Measurements from ENCODE around the gene RFTN1. TPM values are rescaled to one million over a fixed set of nuclear protein-coding genes. Genes with fewer than 3 reads are reported as not detected.

RFTN1 gene
- total RNA-seq, 2 experiments from 2014 or later, result 81.8 to 152 TPM

GRCh38 chr3:16444344-16444743 lies 69.2 kb downstream of the RFTN1 start:
- no TSS peak for BruUV-seq (replicated peaks)
- ChIA-PET CTCF (ENCODE audit: unreplicated experiment) (no interaction called here), POLR2A (interaction anchor here (0.5 to 4.8 kb wide), 10 partner anchors 8 to 1326 kb away, joined by 3 to 18 read pairs (median 4); no protein-coding TSS in a partner anchor)
- TF ChIP-seq CTCF (conservative IDR thresholded peaks at IDR 0.05; ENCODE audit: low read length), result no peak
- Histone ChIP-seq H3K36me3 (ENCODE audit: insufficient read depth, low read length) (peaks cover 39% of the 10 kb centered on the region), H3K4me2 (ENCODE audit: low read length) (peak overlapping the region; percentile 69), H3K27ac (ENCODE audit: low read depth, low read length, poor library complexity, severe bottlenecking) (peak overlapping the region; percentile 93), H3K4me1 (ENCODE audit: insufficient read depth, low read length, poor library complexity, severe bottlenecking) (peaks cover 100% of the 10 kb centered on the region), H3K9me2 (ENCODE audit: insufficient read depth, low read length) (no peaks in the 10 kb centered on the region), H3K9me3 (ENCODE audit: low read length) (no peaks in the 10 kb centered on the region), H2AFZ (ENCODE audit: low read length) (no peak overlapping the region), H4K20me1 (ENCODE audit: insufficient read depth, low read length) (no peaks in the 10 kb centered on the region), H3K79me2 (ENCODE audit: insufficient read depth, low read depth, low read length) (peaks cover 100% of the 10 kb centered on the region), H3K4me3 (ENCODE audit: low read depth, low read length, poor library complexity, severe bottlenecking) (peak overlapping the region; percentile 29)
- intact Hi-C loops (cut with micrococcal nuclease; ENCODE audit: unreplicated experiment), result no loop called here
- no peak for DNase-seq (ENCODE audit: low spot score)

- no peaks in the 10 kb centered on the region for H3K9me3 ChIP-seq (ENCODE audit: low read length)
- H4K20me1 ChIP-seq (ENCODE audit: insufficient read depth, low read length), result no peaks in the 10 kb centered on the region
- H2AFZ ChIP-seq (ENCODE audit: low read length), result no peak overlapping the region
- H3K4me2 ChIP-seq (ENCODE audit: low read length), result peak overlapping the region; percentile 69
- POLR2A ChIA-PET, result interaction anchor here (1.1 to 4.8 kb wide), 6 partner anchors 10 to 69 kb away, joined by 3 to 18 read pairs (median 8); no protein-coding TSS in a partner anchor
- CTCF ChIA-PET (ENCODE audit: unreplicated experiment), result no interaction called here
- peaks cover 36% of the 10 kb centered on the region for H3K36me3 ChIP-seq (ENCODE audit: insufficient read depth, low read length)
- intact Hi-C loops (cut with micrococcal nuclease; ENCODE audit: unreplicated experiment), result no loop called here
- TF ChIP-seq CTCF (conservative IDR thresholded peaks at IDR 0.05; ENCODE audit: low read length) (no peak), EZH2phosphoT487 (IDR thresholded peaks at IDR 0.05; ENCODE audit: borderline replicate concordance, low read depth, low read length) (no peak)
- H3K4me3 ChIP-seq (ENCODE audit: low read depth, low read length, poor library complexity, severe bottlenecking), result peak overlapping the region; percentile 29
- no peak for DNase-seq (ENCODE audit: low spot score)
- H3K4me1 ChIP-seq (ENCODE audit: insufficient read depth, low read length, poor library complexity, severe bottlenecking), result peaks cover 100% of the 10 kb centered on the region
- no TSS peak for BruUV-seq (replicated peaks)
- peaks cover 100% of the 10 kb centered on the region for H3K79me2 ChIP-seq (ENCODE audit: insufficient read depth, low read depth, low read length)
- H3K9me2 ChIP-seq (ENCODE audit: insufficient read depth, low read length), result no peaks in the 10 kb centered on the region
- peak overlapping the region; percentile 93 for H3K27ac ChIP-seq (ENCODE audit: low read depth, low read length, poor library complexity, severe bottlenecking)
These were observed 70.8 kb downstream of the RFTN1 start for GRCh38 chr3:16442730-16443129.

- H4K20me1 ChIP-seq (ENCODE audit: insufficient read depth, low read length), result no peaks in the 10 kb centered on the region
- no peak for TF ChIP-seq EZH2phosphoT487 (IDR thresholded peaks at IDR 0.05; ENCODE audit: borderline replicate concordance, low read depth, low read length)
- no peak for TF ChIP-seq CTCF (conservative IDR thresholded peaks at IDR 0.05; ENCODE audit: low read length)
- H3K9me2 ChIP-seq (ENCODE audit: insufficient read depth, low read length), result no peaks in the 10 kb centered on the region
- DNase-seq (ENCODE audit: low spot score), result peak; percentile 59
- ChIA-PET CTCF (ENCODE audit: unreplicated experiment) (no interaction called here), POLR2A (interaction anchor here (0.5 to 4.8 kb wide), 18 partner anchors 9 to 724 kb away, joined by 3 to 18 read pairs (median 4); no protein-coding TSS in a partner anchor)
- H3K4me2 ChIP-seq (ENCODE audit: low read length), result peak overlapping the region; percentile 69
- H3K9me3 ChIP-seq (ENCODE audit: low read length), result no peaks in the 10 kb centered on the region; the same call in 1 of the 2 replicates
- H2AFZ ChIP-seq (ENCODE audit: low read length), result no peak overlapping the region
- H3K4me1 ChIP-seq (ENCODE audit: insufficient read depth, low read length, poor library complexity, severe bottlenecking), result peaks cover 100% of the 10 kb centered on the region
- peaks cover 44% of the 10 kb centered on the region for H3K36me3 ChIP-seq (ENCODE audit: insufficient read depth, low read length)
- peak overlapping the region; percentile 45 for H3K4me3 ChIP-seq (ENCODE audit: low read depth, low read length, poor library complexity, severe bottlenecking)
- H3K79me2 ChIP-seq (ENCODE audit: insufficient read depth, low read depth, low read length), result peaks cover 100% of the 10 kb centered on the region
- peak overlapping the region; percentile 93 for H3K27ac ChIP-seq (ENCODE audit: low read depth, low read length, poor library complexity, severe bottlenecking)
- no TSS peak for BruUV-seq (replicated peaks)
- intact Hi-C loops (cut with micrococcal nuclease; ENCODE audit: unreplicated experiment), result loop anchor here (2.0 kb wide), 1 partner anchor 69 kb away; no protein-coding TSS in a partner anchor
These were observed 72.1 kb downstream of the RFTN1 start for GRCh38 chr3:16441371-16441875.

Measured in OCI-LY7 (cell line).